MCF 10A (cell line): Measurements from ENCODE around the gene NBEAL2. TPM values are rescaled to one million over a fixed set of nuclear protein-coding genes. Genes with fewer than 3 reads are reported as not detected.
"Not testable (repeated sequence)": the region's sequence is repeated elsewhere in the genome, so short reads cannot be mapped to it uniquely, and the experiment has no call there.

ENCODE experiments used
- BruUV-seq: library from RNA; stranded (reverse); fragments of 400-500 nt; replicated peaks from 2 replicates; lab custom pipeline; 2021; lab: Mats Ljungman, UMichigan
- CTCF ChIA-PET: fragments of 300-600 bp; sonication (Branson Sonifier 250); formaldehyde crosslinking; extraction: SDS; loops from one replicate; lab custom pipeline; 2021; ENCODE audit warnings: antibody characterized with exemption, inconsistent platforms; lab: Yijun Ruan, JAX
- POLR2A ChIA-PET: fragments of 300-600, 350-650 bp; sonication (Branson Sonifier 250); formaldehyde crosslinking; extraction: SDS; loops from one replicate; lab custom pipeline; 2020; ENCODE audit warnings: antibody characterized with exemption, inconsistent platforms; lab: Yijun Ruan, JAX
- DNase-seq: peaks from one replicate; pipeline ENCODE4 v3.0.0-alpha.2; 2018; ENCODE audit not compliant: unreplicated experiment
- H3K27ac Mint-ChIP-seq: one replicate; pipeline ENCODE4 v1.8.0; 2022; ENCODE audit warnings: mild to moderate bottlenecking, low read depth, mixed read lengths; ENCODE audit not compliant: unreplicated experiment
- H3K27me3 Mint-ChIP-seq: one replicate; pipeline ENCODE4 v1.8.0; 2022; ENCODE audit warnings: mixed read lengths; ENCODE audit not compliant: insufficient read depth, unreplicated experiment
- H3K36me3 Mint-ChIP-seq: one replicate; pipeline ENCODE4 v1.8.0; 2022; ENCODE audit warnings: mild to moderate bottlenecking, moderate library complexity, mixed read lengths; ENCODE audit not compliant: insufficient read depth, unreplicated experiment
- H3K4me1 Mint-ChIP-seq: one replicate; pipeline ENCODE4 v1.8.0; 2022; ENCODE audit warnings: mixed read lengths; ENCODE audit not compliant: insufficient read depth, unreplicated experiment
- H3K4me3 Mint-ChIP-seq: one replicate; pipeline ENCODE4 v1.8.0; 2022; ENCODE audit warnings: mild to moderate bottlenecking, moderate library complexity, mixed read lengths; ENCODE audit not compliant: unreplicated experiment
- H3K9me3 Mint-ChIP-seq: one replicate; pipeline ENCODE4 v1.8.0; 2022; ENCODE audit warnings: mixed read lengths; ENCODE audit not compliant: unreplicated experiment
- CTCF ChIP-seq: fragments of 200-600 bp; IDR thresholded peaks from one replicate; pipeline ENCODE4 v1.8.0; 2022; ENCODE audit warnings: antibody characterized with exemption, mild to moderate bottlenecking; ENCODE audit not compliant: unreplicated experiment
- intact Hi-C: fragments of 100-400 bp; cut with micrococcal nuclease; formaldehyde crosslinking; loops from 2 replicates; pipeline ENCODE4 v1.14.1; 2022
- total RNA-seq: library from RNA; stranded (reverse); gene quantifications from 2 replicates; pipeline ENCODE4 v1.2.3, GENCODE V29; 2022

Gene NBEAL2
- total RNA-seq, 1 experiment from 2014 or later, result 14.2 TPM

GRCh38 chr3:47022641-47023071, 43.2 kb downstream of the NBEAL2 start:
- Mint-ChIP-seq H3K9me3 (no peaks in the 10 kb centered on the region), H3K4me1 (peaks cover 20% of the 10 kb centered on the region), H3K27me3 (no peaks in the 10 kb centered on the region), H3K4me3 (no peak overlapping the region), H3K27ac (no peak overlapping the region), H3K36me3 (peaks cover 44% of the 10 kb centered on the region)
- CTCF ChIA-PET, result interaction anchor here (1.0 kb wide), 1 partner anchor 88 kb away, joined by 3 read pairs; no protein-coding TSS in a partner anchor
- TF ChIP-seq CTCF, result no peak
- DNase-seq, result no peak
- intact Hi-C loops, result no loop called here
- BruUV-seq, result no TSS peak
- POLR2A ChIA-PET, result no interaction called here

GRCh38 chr3:47024932-47025331, 45.5 kb downstream of the NBEAL2 start:
- no peak overlapping the region for H3K27ac Mint-ChIP-seq
- no peak overlapping the region for H3K4me3 Mint-ChIP-seq
- intact Hi-C loops, result no loop called here

GRCh38 chr3:47026432-47026831, 47.0 kb downstream of the NBEAL2 start:
- H3K27me3 Mint-ChIP-seq, H3K27ac Mint-ChIP-seq, H3K9me3 Mint-ChIP-seq, DNase-seq, intact Hi-C loops, H3K4me3 Mint-ChIP-seq, CTCF ChIA-PET, POLR2A ChIA-PET, BruUV-seq: not testable (repeated sequence)
- Mint-ChIP-seq H3K4me1 (peaks cover 17% of the 10 kb centered on the region), H3K36me3 (peaks cover 39% of the 10 kb centered on the region)

More at GRCh38 chr3:47024932-47025331, 45.5 kb downstream of the NBEAL2 start:
- Mint-ChIP-seq H3K27me3 (no peaks in the 10 kb centered on the region), H3K9me3 (no peaks in the 10 kb centered on the region), H3K4me1 (peaks cover 17% of the 10 kb centered on the region), H3K36me3 (peaks cover 35% of the 10 kb centered on the region)
- no peak for TF ChIP-seq CTCF
- no peak for DNase-seq
- ChIA-PET CTCF (interaction anchor here (0.6 to 0.7 kb wide), 2 partner anchors 17 to 68 kb away, joined by 3 read pairs; no protein-coding TSS in a partner anchor), POLR2A (interaction anchor here (1.0 kb wide), 1 partner anchor 74 kb away, joined by 3 read pairs; no protein-coding TSS in a partner anchor)
- BruUV-seq, result no TSS peak

- ChIA-PET CTCF (interaction anchor here (0.7 to 1.3 kb wide), 3 partner anchors 13 to 162 kb away, joined by 3 to 5 read pairs (median 3); no protein-coding TSS in a partner anchor), POLR2A (interaction anchor here (0.7 kb wide), 1 partner anchor 12 kb away, joined by 3 read pairs; no protein-coding TSS in a partner anchor)
- no peak for DNase-seq
- H3K36me3 Mint-ChIP-seq, result peaks cover 47% of the 10 kb centered on the region
- H3K9me3 Mint-ChIP-seq, result no peaks in the 10 kb centered on the region
- H3K27me3 Mint-ChIP-seq, result no peaks in the 10 kb centered on the region
- no peak overlapping the region for H3K4me3 Mint-ChIP-seq
- H3K27ac Mint-ChIP-seq, result no peak overlapping the region
- TF ChIP-seq CTCF, result no peak
- intact Hi-C loops, result no loop called here
- no TSS peak for BruUV-seq
- peaks cover 17% of the 10 kb centered on the region for H3K4me1 Mint-ChIP-seq
Measured at GRCh38 chr3:47028146-47028545, 48.7 kb downstream of the NBEAL2 start.
